Measurements from ENCODE around the gene STAC3.
A peak's percentile ranks its signal among the peaks of the same experiment; 100 is the strongest.
"Not testable (repeated sequence)": the region's sequence is repeated elsewhere in the genome, so short reads cannot be mapped to it uniquely, and the experiment has no call there.

STAC3 gene

DNA sequence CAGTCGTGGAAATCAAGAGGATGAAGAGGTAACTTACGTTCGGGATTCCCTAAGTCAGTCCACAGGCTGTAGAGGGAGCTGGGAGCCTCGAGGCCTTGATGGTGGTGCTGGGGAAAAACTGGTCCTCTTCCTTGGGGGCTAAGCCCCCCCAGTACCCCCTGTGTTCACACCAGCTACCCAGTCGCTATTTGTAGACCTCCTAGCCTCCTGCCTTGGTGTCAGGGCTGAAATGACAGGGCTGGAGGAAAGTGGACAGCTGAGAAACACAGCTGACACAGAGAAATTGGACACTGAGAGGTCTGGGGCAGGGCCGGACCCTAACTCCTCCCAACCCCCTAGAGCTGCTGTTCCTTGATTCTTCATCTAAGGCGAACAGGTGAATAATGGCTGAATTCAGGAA, at the start of gene STAC3:
TSS of gene STAC3 (minus strand) at position 232 of the 400 bp plus-strand sequence. CDS start 1,551 bp downstream, outside the sequence.
- no peak for DNase-seq

DNA sequence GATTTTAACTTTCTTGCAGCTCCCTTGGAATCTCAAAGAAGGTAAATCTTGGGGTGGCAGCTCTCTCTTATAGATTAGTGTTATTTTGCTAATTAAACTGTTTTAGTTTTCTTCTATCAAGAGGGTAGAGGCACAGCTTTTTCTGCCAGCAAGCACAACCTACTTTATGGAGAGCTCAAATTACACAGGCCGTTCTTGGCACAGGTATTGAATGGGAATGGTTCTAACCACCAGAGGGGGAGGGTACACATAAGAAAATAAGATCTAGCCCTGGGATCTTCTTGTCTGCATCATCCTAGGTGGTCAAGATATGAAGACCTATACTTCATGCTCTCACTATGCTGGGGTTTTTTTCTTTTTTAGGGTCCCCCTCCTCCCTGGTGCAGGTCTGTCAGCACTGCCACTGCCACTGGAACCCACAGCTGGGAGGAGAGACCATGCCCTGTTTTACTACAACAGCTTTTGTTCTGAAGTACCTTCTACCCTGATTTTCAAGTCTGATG, 48.6 kb upstream of the STAC3 start:
- no peak for DNase-seq

GRCh38 chr12:57296291-57296690, 45.3 kb upstream of the STAC3 start:
- no peak for DNase-seq

DNA sequence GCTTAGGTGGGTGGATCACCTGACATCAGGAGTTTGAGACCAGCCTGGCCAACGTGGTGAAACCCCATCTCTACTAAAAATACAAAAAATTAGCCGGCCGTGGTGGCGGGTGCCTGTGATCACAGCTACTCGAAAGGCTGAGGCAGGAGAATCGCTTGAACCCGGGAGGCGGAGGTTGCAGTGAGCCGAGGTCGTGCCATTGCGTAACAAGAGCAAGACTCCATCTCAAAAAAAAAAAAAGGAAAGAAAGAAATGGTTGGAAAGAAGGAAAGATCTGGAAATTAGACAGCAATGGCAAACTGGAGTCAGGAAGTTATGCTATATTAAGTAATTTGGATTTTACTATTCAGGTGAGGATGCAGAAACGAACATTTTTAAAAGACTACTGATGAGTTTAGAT, 31.1 kb upstream of the STAC3 start:
- not testable (repeated sequence) for DNase-seq

DNA sequence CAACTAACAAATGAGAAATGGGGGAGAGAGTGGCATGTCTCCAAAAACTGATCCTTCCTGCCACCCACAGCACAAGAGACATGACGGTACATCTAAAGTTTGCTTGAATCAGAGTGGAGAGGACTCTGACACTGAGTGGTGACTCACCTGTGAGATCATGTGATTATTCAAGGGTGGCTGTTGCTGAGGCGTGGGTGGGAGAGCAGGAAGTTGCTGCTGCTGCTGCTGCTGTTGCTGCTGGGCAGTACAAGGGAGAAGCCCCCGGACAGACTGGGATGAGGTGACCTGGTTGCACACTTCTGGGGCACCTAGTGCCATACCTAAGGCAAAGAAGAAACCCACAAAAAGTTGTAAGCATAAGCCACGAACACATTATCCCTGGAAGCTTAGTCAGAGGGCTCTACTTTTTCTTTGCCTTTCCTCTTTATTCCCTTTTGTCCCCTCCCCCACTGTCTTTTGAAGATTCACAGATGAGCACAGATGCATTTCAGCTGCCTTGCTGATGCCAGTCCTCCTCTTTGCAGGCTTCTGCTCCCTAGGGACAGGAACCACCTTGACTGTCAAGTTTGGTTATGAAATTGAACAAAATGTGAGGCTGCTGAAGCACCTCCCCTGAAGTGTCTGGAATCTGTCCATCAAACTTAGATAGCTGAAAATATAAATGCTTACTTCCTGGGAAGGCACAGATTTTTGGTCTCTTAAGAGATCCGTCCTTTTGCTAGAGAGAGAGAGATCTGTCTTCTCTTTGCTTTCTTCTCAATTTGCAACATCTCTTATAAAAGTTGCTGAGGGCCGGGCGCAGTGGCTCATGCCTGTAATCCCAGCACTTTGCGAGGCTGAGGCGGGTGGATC, 29.4 kb upstream of the STAC3 start:
- peak in 5 of 51 donors; percentile 5 to 85 (median 9) for DNase-seq

GRCh38 chr12:57278465-57279381, 27.7 kb upstream of the STAC3 start:
- no peak for DNase-seq

- DNase-seq: no peak
Measured at GRCh38 chr12:57276935-57277563, 26.1 kb upstream of the STAC3 start.

DNA sequence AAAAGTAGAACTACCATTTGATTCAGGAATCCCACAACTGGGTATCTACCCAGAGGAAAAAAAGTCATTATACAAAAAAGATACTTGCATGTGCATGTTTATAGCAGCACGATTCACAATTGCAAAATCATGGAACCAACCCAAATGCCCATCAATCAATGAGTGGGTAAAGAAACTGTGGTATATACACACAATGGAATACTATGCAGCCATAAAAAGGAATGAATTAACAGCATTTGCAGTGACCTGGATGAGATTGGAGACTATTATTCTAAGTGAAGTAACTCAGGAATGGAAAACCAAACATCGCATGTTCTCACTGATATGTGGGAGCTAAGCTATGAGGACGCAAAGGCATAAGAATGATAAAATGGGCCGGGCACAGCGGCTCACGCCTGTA, 25.2 kb upstream of the STAC3 start:
- DNase-seq: not testable (repeated sequence)

DNA sequence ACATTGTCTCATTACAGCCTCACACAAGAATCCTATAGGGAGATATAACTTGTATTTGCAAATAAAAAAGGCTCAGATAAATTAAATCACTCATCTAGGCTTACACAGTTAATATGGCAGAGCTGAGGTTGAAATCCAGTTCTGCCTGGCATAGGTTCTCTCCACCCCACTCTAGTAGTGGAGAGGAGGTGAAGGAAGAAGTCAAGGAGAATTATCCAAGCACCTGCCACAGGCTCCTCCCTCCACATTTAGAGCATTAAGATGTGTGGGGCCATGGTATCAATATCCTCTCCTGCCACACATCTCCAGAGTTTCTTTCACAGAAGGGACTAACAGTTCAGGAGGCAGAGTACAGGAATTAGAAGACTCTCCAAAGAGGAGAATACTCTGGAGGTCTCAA, 22.5 kb upstream of the STAC3 start:
- DNase-seq: no peak

DNA sequence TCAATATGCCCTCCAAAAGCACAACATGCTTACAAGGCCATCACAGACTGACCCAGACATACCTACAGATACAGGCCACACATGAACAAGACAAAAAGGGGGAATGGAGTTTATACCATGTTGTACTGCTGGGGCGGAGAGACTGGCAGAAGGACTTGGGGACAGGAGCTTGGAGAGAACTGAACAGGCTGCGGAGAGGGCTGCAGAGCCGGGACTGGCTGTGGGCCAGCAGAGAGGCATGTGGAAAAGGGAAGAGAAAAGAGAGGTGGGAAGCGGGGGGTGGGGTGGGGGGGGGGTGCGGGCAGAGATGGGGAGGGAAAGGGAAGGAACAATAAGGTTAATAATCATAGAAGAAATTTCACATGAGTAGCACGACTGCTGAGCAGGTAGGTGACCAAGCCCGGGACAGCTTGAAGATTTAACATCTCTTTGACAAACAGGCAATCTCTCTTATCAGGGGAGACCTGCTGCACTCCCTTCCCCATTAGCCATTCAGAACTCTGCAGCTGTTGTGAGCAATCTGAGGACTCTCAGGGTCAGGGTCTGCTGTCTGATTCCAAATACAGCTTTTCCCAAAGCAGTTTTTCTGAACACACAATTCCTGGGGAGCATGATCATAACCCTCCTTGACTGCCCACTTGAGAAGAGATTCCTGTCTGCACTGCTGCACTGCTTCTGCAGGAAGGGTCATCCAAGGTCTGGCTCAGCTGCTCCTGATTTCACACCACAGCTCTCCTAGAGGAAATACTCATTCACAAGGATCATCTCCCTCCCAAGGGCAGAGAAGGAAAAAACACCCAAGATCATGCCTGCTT, 21.6 kb upstream of the STAC3 start:
- no peak for DNase-seq

- no peak for DNase-seq
Measured at GRCh38 chr12:57270966-57271470, 20.0 kb upstream of the STAC3 start.

- DNase-seq: no peak
Measured at GRCh38 chr12:57268264-57268663, 17.3 kb upstream of the STAC3 start.

- no peak for DNase-seq
Measured at GRCh38 chr12:57266681-57267080, 15.7 kb upstream of the STAC3 start.

DNA sequence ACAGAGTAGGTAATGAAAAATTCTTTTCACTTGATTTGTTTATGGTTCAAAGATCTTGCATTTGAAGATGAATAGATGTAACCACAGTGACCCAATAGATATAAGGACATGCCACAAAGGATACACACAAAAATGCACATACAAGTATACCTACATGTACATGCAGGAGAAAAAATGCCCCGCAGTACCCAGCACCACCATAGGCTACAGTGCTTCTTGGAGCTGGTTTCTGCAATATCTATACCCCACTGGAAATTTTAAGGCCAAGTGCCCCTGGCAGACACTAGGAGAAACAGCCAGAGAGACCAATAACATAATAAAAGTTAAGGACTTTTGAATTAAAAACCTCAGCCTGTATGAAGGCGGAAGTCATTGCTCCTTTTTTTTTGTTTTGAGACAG, 12.1 kb upstream of the STAC3 start:
- DNase-seq: no peak

DNA sequence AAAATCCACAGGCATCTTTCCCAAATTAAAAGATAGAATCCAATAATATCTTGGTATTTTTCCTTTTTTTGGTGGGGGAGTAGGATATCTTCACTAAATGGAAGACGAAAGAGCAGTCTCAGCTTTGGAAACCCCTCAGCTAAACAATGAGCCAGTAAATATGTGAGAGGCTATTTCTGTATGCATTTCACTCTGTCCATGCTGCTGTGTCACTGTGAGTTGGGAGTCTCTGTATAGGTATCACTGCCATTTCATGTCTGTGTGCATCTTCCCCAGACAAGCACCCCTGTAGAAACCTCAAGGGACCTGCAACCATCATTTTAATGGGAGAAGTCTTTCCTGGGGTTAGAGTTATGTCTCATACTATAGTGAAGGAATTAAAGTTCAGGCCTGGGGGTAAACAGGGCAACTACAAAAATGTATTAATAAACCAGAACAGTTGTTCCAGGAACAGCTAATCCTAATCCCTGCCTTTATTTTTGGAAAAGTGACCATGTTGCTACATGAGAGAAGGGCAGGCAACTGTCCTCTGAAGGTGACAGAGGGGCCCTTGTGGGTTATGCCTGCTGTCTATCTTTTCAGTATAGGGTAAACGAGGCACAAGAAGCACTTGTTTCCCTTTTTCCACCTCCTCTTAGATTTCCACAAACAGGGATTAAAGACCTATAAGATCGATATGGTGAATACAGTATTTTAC, 11.3 kb upstream of the STAC3 start:
- no peak for DNase-seq

- DNase-seq: no peak
Measured at GRCh38 chr12:57261428-57261865, 10.5 kb upstream of the STAC3 start.

- no peak for DNase-seq
Measured at GRCh38 chr12:57260366-57260765, 9.4 kb upstream of the STAC3 start.

DNA sequence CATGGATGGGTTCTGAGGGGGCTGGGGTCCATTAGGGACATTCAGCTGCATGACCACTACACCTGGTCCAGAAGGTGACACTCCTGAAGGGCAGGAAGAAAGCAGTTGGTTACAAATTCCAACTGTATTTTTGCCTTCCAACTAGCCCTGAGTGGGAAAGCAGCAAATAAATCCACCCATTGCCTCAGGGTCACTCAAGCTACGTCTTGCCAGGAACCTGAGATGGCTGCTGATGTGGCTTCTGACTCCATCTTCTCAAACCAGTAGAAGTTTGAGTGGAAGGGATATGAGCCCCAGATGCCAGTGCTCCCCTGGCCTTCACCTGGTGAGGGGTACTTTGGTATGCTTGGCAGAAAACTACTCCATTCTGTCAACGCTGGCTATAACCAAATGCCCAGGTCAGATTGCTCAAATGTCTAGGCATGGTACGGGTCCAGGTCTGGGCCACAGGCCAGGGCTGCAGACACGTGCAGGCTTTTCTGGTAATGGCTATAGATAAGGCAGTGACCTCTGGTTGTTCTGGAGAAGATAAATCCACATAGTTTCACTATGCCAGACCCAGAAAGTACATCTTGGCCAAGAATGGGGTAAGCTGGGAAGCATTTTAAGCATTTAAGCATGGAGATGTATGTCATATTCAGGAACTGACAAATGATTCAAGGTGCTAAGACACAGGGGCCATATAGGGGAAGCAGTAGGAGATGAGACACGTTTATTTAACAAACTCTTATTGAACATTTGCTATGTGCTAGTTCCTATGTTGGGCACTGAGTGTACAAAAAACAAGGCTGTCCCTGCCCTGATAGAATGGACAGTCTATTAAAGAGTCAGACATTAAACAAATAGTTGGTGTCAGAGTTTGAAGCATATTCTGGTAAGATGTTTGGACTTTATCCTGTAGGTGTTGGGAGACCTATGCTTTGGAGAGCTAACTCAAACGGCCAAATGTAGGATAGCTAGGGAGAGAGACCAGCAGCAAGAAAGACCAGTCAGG, 8.3 kb upstream of the STAC3 start:
- no peak for DNase-seq

DNA sequence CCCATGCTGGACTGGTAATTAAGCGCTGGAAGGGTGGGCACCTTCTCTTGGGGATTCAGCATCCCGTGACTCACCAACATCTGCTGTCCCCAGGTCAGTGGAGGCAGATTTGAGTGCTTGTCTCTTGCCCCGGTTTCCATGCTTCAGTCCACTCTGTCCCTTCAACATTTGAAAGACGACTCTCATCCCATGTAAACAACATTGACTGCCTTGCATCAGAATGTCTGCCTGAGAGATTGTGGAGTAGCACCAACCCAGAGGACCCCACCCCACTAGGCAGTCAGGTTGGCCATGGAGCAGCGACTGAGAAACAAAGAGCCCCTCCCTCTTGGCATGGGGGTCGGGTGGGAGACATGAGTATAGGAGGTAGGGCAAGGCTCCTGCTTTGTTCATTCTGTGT, 4.9 kb upstream of the STAC3 start:
- no peak for DNase-seq

All from hypothalamus (tissue), 51 donors.